ENCODE results near the gene SVIL. TPM values are rescaled to one million over a fixed set of nuclear protein-coding genes. Genes with fewer than 3 reads are reported as not detected.
A peak's percentile ranks its signal among the peaks of the same experiment; 100 is the strongest.
"Not testable (repeated sequence)": the region's sequence is repeated elsewhere in the genome, so short reads cannot be mapped to it uniquely, and the experiment has no call there.

Gene SVIL
- total and polyA plus RNA-seq, 2 experiments from 2014 or later: 5.9 to 7.3 TPM

DNA sequence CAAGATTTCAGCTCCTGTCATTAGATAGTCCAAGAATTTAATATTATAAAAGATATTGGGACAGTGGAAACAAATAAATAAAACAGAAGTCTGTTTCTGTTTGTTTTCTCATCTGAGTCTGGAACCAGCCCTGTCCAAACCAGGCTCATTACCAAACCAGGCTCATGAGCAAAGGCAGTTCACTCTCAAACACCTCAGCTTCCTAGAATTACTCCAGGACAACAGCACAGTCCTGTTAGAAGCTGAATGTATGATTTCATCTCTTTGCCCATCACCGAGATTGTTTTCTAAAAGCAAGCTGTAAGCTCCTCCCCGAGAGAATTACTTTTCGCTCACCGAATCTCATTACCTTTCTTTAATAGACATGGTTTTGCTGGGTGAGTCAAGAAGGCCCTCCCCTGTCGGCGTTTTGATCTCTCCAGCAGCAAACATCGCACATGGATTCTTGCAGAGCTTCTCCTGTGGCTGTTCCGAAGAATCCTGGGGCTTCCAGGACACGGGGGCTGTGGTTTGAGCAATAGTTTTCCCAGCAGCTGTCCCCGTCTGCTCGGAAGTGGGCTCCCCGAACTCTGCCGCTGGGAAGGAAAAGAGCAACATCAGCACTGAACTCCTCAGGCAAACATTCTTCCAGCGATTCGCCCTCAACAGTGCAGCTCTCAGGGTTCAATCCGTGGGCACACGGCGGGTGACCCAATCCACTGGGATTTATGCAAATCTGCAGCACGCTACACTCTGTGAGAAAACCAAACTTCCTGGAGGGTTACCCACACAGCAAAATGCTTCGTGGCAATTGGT is 112.5 kb downstream of the SVIL start:
- no peaks in the 10 kb centered on the region for H3K9me3 ChIP-seq (ENCODE audit: low read depth)
- no peaks in the 10 kb centered on the region for H3F3A ChIP-seq (ENCODE audit: insufficient read depth)
- no peaks in the 10 kb centered on the region for H3K27me3 ChIP-seq (replicated peaks; ENCODE audit: insufficient read depth)
- no peaks in the 10 kb centered on the region for H3K9me2 ChIP-seq (ENCODE audit: insufficient read depth)
- no peak overlapping the region for H3K4me2 ChIP-seq (ENCODE audit: unreplicated experiment)
- no peaks in the 10 kb centered on the region for H3K79me2 ChIP-seq (ENCODE audit: insufficient read depth)
- H4K20me1 ChIP-seq (ENCODE audit: insufficient read depth): no peaks in the 10 kb centered on the region
- WGBS, 2 experiments (ENCODE audit: low coverage in 1 of 2, low lambda C conversion rate in 2 of 2, missing lambda C conversion rate in 2 of 2): 81 to 83% methylated on average over 20 of the region's 20 CpGs
- no peaks in the 10 kb centered on the region for H3K36me3 ChIP-seq (ENCODE audit: low read depth)
- no peak for TF ChIP-seq EZH2 (IDR thresholded peaks at IDR 0.05; ENCODE audit: insufficient read depth, poor library complexity, severe bottlenecking)
- no peak for TF ChIP-seq EZH2phosphoT487 (IDR thresholded peaks at IDR 0.05; ENCODE audit: insufficient read depth, low read depth)
- H3K4me3 ChIP-seq: no peak overlapping the region
- no peak overlapping the region for H2AFZ ChIP-seq
- no peaks in the 10 kb centered on the region for H3K4me1 ChIP-seq (ENCODE audit: insufficient read depth)
- H3K27ac ChIP-seq: no peak overlapping the region
- no peak overlapping the region for H3K9ac ChIP-seq
- in situ Hi-C loops (cut with MboI): no loop called here
- DNase-seq: no peak

DNA sequence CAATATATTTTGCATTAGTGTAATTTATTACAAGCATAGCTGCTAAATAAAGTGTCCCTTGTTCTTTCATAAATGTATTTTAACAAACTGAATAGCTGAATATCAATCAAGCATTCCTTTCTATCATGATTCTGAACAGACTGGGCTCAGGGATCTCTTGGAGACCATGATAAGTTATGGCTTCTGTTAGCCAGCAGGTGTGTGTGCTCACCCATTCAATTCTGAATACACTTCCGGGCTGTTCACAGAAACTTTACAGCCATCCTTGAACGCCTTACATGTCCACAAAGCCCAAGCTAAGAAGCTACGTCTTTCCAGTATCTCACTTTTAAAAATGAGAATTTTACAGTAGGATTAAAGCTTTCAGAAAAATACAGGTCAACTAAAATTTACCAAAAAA is 115.1 kb downstream of the SVIL start:
- Histone ChIP-seq H3K4me1 (ENCODE audit: insufficient read depth) (no peaks in the 10 kb centered on the region), H3K36me3 (ENCODE audit: low read depth) (no peaks in the 10 kb centered on the region), H3K27me3 (replicated peaks; ENCODE audit: insufficient read depth) (no peaks in the 10 kb centered on the region), H3K9ac (no peak overlapping the region), H3K79me2 (ENCODE audit: insufficient read depth) (no peaks in the 10 kb centered on the region), H2AFZ (no peak overlapping the region), H3K27ac (no peak overlapping the region), H3K9me2 (ENCODE audit: insufficient read depth) (no peaks in the 10 kb centered on the region), H4K20me1 (ENCODE audit: insufficient read depth) (no peaks in the 10 kb centered on the region), H3F3A (ENCODE audit: insufficient read depth) (no peaks in the 10 kb centered on the region), H3K4me2 (ENCODE audit: unreplicated experiment) (no peak overlapping the region), H3K9me3 (ENCODE audit: low read depth) (no peaks in the 10 kb centered on the region), H3K4me3 (no peak overlapping the region)
- TF ChIP-seq EZH2 (IDR thresholded peaks at IDR 0.05; ENCODE audit: insufficient read depth, poor library complexity, severe bottlenecking) (no peak), EZH2phosphoT487 (IDR thresholded peaks at IDR 0.05; ENCODE audit: insufficient read depth, low read depth) (no peak)
- in situ Hi-C loops (cut with MboI): no loop called here
- DNase-seq: no peak
- 94 to 97% methylated on average over 3 of the region's 3 CpGs for WGBS, 2 experiments (ENCODE audit: low coverage in 1 of 2, low lambda C conversion rate in 2 of 2, missing lambda C conversion rate in 2 of 2)

DNA sequence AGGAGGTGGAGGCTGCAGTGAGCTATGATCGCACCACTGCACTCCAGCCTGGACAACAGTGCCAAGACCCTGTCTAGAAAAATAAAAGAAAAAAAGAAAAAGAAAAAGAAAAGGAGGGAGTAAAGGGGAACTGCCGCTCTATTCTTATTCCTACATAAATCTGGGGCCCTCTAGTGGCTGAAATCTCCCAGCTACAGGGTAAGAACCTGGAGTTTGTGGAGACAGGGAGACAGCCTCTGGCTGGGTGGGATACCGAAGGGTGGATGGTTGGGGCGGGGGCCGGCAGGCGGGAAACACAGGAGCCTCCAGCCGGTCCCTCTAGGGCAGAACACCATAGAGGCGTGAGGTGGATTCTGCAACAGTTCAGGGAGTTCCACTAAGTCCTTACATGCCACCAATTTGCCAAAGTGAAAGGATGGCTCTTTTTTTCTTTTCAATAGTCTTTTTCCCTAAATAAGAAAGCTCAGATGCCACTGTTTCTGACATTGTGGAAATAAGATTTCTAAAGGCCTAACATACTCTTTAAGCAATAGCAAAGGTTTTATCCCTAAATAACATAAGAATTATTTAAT is 117.3 kb downstream of the SVIL start:
- TF ChIP-seq EZH2 (IDR thresholded peaks at IDR 0.05; ENCODE audit: insufficient read depth, poor library complexity, severe bottlenecking) (no peak), EZH2phosphoT487 (IDR thresholded peaks at IDR 0.05; ENCODE audit: insufficient read depth, low read depth) (no peak)
- no peaks in the 10 kb centered on the region for H4K20me1 ChIP-seq (ENCODE audit: insufficient read depth)

DNA sequence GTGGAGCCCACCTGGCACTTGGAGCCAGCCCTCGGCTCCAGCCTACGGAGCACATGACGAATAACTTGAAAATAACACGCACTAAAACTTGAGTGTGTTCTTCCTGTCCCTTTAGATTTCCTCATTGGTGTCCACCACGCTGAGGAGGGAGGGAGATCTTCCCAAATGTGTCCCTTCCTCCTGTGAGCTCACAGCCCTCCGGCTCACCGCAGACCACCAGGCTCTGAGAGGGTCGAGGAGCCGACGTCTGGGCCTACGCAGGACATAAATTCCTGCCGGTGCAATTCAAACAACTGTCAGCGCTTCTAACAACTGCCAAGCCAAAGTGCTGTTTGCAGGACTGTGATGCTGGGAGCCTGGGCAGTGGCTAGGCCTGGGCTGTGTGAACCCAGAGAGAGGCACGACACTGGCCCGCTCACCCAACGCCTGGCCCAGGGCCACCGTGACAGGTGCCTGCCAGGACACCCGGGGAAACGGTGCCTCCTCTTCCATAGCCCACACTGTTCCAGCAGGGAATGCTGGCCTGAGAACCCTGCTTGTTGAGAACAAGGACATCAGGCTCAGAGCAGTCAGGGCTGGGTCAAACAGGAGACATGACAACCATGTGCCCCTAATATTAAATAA is 118.3 kb downstream of the SVIL start:
- in situ Hi-C loops (cut with MboI); H3K36me3 ChIP-seq (ENCODE audit: low read depth); H4K20me1 ChIP-seq (ENCODE audit: insufficient read depth); H3K4me2 ChIP-seq (ENCODE audit: unreplicated experiment); H3K27me3 ChIP-seq (replicated peaks; ENCODE audit: insufficient read depth); H3K4me3 ChIP-seq; H3K4me1 ChIP-seq (ENCODE audit: insufficient read depth); H3K9ac ChIP-seq; DNase-seq; H3K9me2 ChIP-seq (ENCODE audit: insufficient read depth); H3F3A ChIP-seq (ENCODE audit: insufficient read depth); H2AFZ ChIP-seq; H3K79me2 ChIP-seq (ENCODE audit: insufficient read depth); H3K9me3 ChIP-seq (ENCODE audit: low read depth); H3K27ac ChIP-seq: not testable (repeated sequence)
- WGBS, 2 experiments (ENCODE audit: low coverage in 1 of 2, low lambda C conversion rate in 2 of 2, missing lambda C conversion rate in 2 of 2): 58 to 67% methylated on average over 19 of the region's 19 CpGs

More for the DNA sequence above, 117.3 kb downstream of the SVIL start:
- Histone ChIP-seq H2AFZ (no peak overlapping the region), H3K9me3 (ENCODE audit: low read depth) (no peaks in the 10 kb centered on the region), H3K27me3 (replicated peaks; ENCODE audit: insufficient read depth) (no peaks in the 10 kb centered on the region), H3K27ac (no peak overlapping the region), H3K9me2 (ENCODE audit: insufficient read depth) (no peaks in the 10 kb centered on the region), H3F3A (ENCODE audit: insufficient read depth) (no peaks in the 10 kb centered on the region), H3K4me3 (no peak overlapping the region), H3K79me2 (ENCODE audit: insufficient read depth) (no peaks in the 10 kb centered on the region), H3K4me2 (ENCODE audit: unreplicated experiment) (no peak overlapping the region), H3K4me1 (ENCODE audit: insufficient read depth) (no peaks in the 10 kb centered on the region), H3K36me3 (ENCODE audit: low read depth) (no peaks in the 10 kb centered on the region), H3K9ac (no peak overlapping the region)
- peak; percentile 61 for DNase-seq
- in situ Hi-C loops (cut with MboI): no loop called here
- 48 to 57% methylated on average over 6 to 8 of the region's 8 CpGs for WGBS, 2 experiments (ENCODE audit: low coverage in 1 of 2, low lambda C conversion rate in 2 of 2, missing lambda C conversion rate in 2 of 2)

DNA sequence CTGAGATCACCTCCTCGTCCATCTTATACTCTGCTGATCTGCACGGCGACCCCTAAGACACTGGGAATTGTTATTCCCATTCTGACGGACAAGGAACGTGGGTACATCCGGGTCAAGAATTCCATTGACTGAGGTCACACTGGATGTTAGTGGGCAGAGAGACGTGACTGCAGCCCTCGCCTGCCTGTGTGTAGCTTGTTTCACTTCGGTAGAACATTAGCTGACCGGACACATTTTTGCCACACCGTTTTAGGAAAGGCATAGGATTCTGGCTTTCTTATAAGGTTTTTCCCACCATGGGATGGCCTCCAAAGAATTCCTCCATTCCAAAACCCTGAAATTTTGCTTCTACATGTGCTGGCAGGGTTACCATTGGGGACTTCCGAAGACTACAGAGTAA is 118.9 kb downstream of the SVIL start:
- H3K27ac ChIP-seq; H3K9ac ChIP-seq; H3K9me3 ChIP-seq (ENCODE audit: low read depth); H3K4me3 ChIP-seq; H3K4me1 ChIP-seq (ENCODE audit: insufficient read depth); H2AFZ ChIP-seq; H3K79me2 ChIP-seq (ENCODE audit: insufficient read depth); DNase-seq; H3K36me3 ChIP-seq (ENCODE audit: low read depth); H3K4me2 ChIP-seq (ENCODE audit: unreplicated experiment); H3K9me2 ChIP-seq (ENCODE audit: insufficient read depth); in situ Hi-C loops (cut with MboI); H4K20me1 ChIP-seq (ENCODE audit: insufficient read depth); H3K27me3 ChIP-seq (replicated peaks; ENCODE audit: insufficient read depth); H3F3A ChIP-seq (ENCODE audit: insufficient read depth): not testable (repeated sequence)
- 86 to 87% methylated on average over 12 of the region's 12 CpGs for whole genome bisulfite sequencing, 2 experiments (ENCODE audit: low coverage in 1 of 2, low lambda C conversion rate in 2 of 2, missing lambda C conversion rate in 2 of 2)

DNA sequence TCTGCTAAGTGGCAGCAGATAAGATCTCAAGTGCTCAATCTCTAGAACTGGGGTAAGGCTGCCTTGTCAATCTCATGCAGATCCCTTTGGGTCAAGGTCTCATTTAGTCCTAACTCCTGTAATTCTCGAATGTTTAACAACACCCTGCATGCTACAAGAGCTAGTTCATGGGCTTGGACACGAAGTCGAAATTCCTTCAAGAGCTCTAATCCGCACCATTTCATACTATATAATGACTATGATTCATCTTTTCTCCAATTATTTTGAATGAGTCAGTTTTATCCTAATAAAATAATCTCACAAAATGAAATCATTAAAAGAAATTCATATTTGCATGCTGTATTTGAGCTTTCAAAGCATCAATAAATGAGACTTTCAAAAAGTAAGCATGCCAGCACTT is 119.7 kb downstream of the SVIL start:
- in situ Hi-C loops (cut with MboI); H3K27ac ChIP-seq: not testable (repeated sequence)
- WGBS, 2 experiments (ENCODE audit: low coverage in 1 of 2, low lambda C conversion rate in 2 of 2, missing lambda C conversion rate in 2 of 2): 43 to 46% methylated on average over 3 of the region's 4 CpGs

More for the DNA sequence above, 119.7 kb downstream of the SVIL start:
- not testable (repeated sequence) for H2AFZ ChIP-seq; H3K9ac ChIP-seq; H3K4me3 ChIP-seq; H3K9me3 ChIP-seq (ENCODE audit: low read depth); H4K20me1 ChIP-seq (ENCODE audit: insufficient read depth); H3F3A ChIP-seq (ENCODE audit: insufficient read depth); DNase-seq; H3K79me2 ChIP-seq (ENCODE audit: insufficient read depth); H3K36me3 ChIP-seq (ENCODE audit: low read depth); H3K4me1 ChIP-seq (ENCODE audit: insufficient read depth); H3K4me2 ChIP-seq (ENCODE audit: unreplicated experiment); H3K9me2 ChIP-seq (ENCODE audit: insufficient read depth); H3K27me3 ChIP-seq (replicated peaks; ENCODE audit: insufficient read depth)

Data from GM23248 (cell line).